ENCODE measurements around the gene RRP36.

Gene RRP36

GRCh38 chr6:43050981-43051380 is 29.6 kb downstream of the RRP36 start:
- DNase-seq (ENCODE audit: low read depth): no peak
- no peak for TF ChIP-seq CTCF (conservative IDR thresholded peaks at IDR 0.05; ENCODE audit: low read depth, low read length)
- no peak overlapping the region for H3K4me3 ChIP-seq (ENCODE audit: low read length)

- peak overlapping the region; percentile 82 for H3K4me3 ChIP-seq (ENCODE audit: low read length)
- DNase-seq (ENCODE audit: low read depth): no peak
- TF ChIP-seq CTCF (conservative IDR thresholded peaks at IDR 0.05; ENCODE audit: low read depth, low read length): no peak
Measured at GRCh38 chr6:43052225-43052841, 30.9 kb downstream of the RRP36 start.

- H3K4me3 ChIP-seq (ENCODE audit: low read length): peak overlapping the region; percentile 82
- no peak for TF ChIP-seq CTCF (conservative IDR thresholded peaks at IDR 0.05; ENCODE audit: low read depth, low read length)
- no peak for DNase-seq (ENCODE audit: low read depth)
Measured at GRCh38 chr6:43052842-43053544, 31.6 kb downstream of the RRP36 start.

GRCh38 chr6:43053545-43054205 is 32.3 kb downstream of the RRP36 start, which contains the start of gene CUL7:
Gene CUL7, minus strand, starts transcription at chr6:43053851. Its CDS starts 1,063 bp downstream, at chr6:43052788.
- H3K4me3 ChIP-seq (ENCODE audit: low read length): peak within 1 kb of the TSS; percentile 82
- TF ChIP-seq CTCF (conservative IDR thresholded peaks at IDR 0.05; ENCODE audit: low read depth, low read length): no peak
- DNase-seq (ENCODE audit: low read depth): peak; percentile 74

- TF ChIP-seq CTCF (conservative IDR thresholded peaks at IDR 0.05; ENCODE audit: low read depth, low read length): no peak
- no peak for DNase-seq (ENCODE audit: low read depth)
- H3K4me3 ChIP-seq (ENCODE audit: low read length): peak overlapping the region; percentile 82
Measured at GRCh38 chr6:43054206-43054943, 33.0 kb downstream of the RRP36 start.

GRCh38 chr6:43055966-43056365 is 34.5 kb downstream of the RRP36 start:
- TF ChIP-seq CTCF (conservative IDR thresholded peaks at IDR 0.05; ENCODE audit: low read depth, low read length): no peak
- no peak overlapping the region for H3K4me3 ChIP-seq (ENCODE audit: low read length)
- DNase-seq (ENCODE audit: low read depth): no peak
